SKM-1 treated with dmso at 0.1 percent for 144 hours (cell line): Measurements from ENCODE around the gene C11orf21.

ENCODE experiments used
- DNase-seq: peaks from one replicate; lab custom pipeline; 2025; ENCODE audit not compliant: unreplicated experiment; lab: John Stamatoyannopoulos, UW

C11orf21 gene

GRCh38 chr11:2321311-2321683, 19.6 kb upstream of the C11orf21 start:
- DNase-seq, result no peak

- DNase-seq, result no peak
Observed at GRCh38 chr11:2320568-2321310, 19.0 kb upstream of the C11orf21 start.

GRCh38 chr11:2319791-2320472, 18.2 kb upstream of the C11orf21 start:
- DNase-seq, result no peak

GRCh38 chr11:2318707-2319106, 17.0 kb upstream of the C11orf21 start:
- DNase-seq, result no peak

- DNase-seq, result no peak
Observed at GRCh38 chr11:2318123-2318522, 16.4 kb upstream of the C11orf21 start.

- DNase-seq, result no peak
Observed at GRCh38 chr11:2317354-2318050, 15.8 kb upstream of the C11orf21 start.

GRCh38 chr11:2316963-2317244, 15.2 kb upstream of the C11orf21 start:
- DNase-seq, result no peak

GRCh38 chr11:2316169-2316962, 14.6 kb upstream of the C11orf21 start:
- DNase-seq, result no peak

- DNase-seq, result no peak
Observed at GRCh38 chr11:2315395-2316168, 13.9 kb upstream of the C11orf21 start.

GRCh38 chr11:2314525-2315394, 13.0 kb upstream of the C11orf21 start:
- DNase-seq, result no peak

GRCh38 chr11:2314136-2314524, 12.4 kb upstream of the C11orf21 start:
- no peak for DNase-seq

GRCh38 chr11:2313051-2313951, 11.6 kb upstream of the C11orf21 start:
- DNase-seq, result no peak

- no peak for DNase-seq
Observed at GRCh38 chr11:2312232-2313042, 10.7 kb upstream of the C11orf21 start.

GRCh38 chr11:2311353-2312133, 9.8 kb upstream of the C11orf21 start:
- no peak for DNase-seq

- no peak for DNase-seq
Observed at GRCh38 chr11:2310786-2311352, 9.2 kb upstream of the C11orf21 start.

- no peak for DNase-seq
Observed at GRCh38 chr11:2310073-2310785, 8.5 kb upstream of the C11orf21 start.
